Fibroblast of skin of right biceps (primary cell): Measurements from ENCODE around the gene FLRT1.

Source experiments
- DNase-seq: peaks from one replicate; pipeline ENCODE4 v3.0.0-alpha.2; 2013

The FLRT1 gene

DNA sequence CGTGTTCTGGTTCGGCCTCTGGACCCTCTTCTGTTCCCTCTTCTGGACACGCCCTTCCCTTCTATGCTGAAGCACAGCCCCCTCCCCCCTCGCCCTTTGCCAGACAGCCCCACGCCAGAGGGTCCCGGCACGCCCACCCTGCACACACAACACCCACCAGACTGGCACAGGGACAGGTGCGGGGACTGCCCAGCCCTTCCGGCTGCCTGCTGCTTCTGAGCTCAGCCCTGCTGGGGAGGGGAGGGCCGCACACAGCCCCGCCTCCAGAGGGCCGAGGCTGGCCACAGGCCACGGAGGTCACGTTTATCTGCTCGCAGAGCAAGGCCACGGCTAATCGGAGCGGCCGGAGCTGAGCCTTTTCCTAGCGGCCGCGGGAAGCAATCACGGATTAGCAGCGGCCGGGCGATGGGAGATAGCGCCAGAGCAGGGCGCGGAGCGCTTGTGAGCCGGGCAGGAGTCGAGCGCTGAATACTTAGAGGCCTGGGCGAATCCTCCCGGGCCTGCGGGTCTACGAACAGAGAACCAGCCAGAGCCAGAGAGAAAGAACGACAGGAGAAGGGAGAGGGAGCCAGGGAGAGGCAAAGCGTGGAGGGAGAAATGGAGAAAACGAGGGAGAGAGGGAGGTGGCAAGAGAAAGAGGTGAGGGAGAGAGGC, 28.0 kb upstream of the FLRT1 start:
- DNase-seq: peak; percentile 43

- no peak for DNase-seq
These were observed 27.3 kb upstream of the FLRT1 start for GRCh38 chr11:64008283-64008913.

DNA sequence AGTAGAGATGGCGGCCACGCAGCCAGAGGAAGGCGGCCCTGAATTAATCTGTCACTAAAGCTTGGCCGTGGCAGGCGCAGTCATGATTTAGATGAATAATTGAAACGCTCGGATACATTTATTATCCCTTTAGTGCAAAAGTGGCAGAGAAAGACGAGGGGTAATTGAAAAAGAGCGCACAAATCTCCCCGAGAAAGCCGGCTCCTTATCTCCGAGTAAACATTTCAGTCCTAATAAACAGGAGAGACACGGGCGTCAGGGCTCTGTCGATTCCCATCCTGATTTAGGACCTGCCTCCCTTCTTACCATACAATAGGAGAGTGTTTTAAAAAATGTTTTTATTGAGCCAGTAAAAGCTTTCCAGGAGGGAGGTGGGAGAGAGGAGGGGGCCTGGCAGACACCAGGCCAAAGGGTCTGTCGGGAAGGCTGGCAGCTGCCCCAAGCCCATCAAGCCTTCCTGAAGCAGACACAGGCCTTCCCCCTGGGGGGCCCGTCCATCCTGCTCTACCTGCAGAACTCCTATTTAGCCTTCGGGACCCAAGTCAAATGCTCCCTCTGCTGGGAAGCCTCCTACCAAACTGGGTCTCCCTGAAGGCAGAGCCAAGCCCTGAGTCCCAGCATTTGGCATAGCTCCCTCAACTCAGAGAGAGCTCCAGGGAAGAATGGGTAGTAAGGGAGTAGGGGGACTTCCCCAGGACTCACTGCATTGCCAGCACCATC, 26.7 kb upstream of the FLRT1 start:
- no peak for DNase-seq

- no peak for DNase-seq
These were observed 26.0 kb upstream of the FLRT1 start for GRCh38 chr11:64009710-64010109.

DNA sequence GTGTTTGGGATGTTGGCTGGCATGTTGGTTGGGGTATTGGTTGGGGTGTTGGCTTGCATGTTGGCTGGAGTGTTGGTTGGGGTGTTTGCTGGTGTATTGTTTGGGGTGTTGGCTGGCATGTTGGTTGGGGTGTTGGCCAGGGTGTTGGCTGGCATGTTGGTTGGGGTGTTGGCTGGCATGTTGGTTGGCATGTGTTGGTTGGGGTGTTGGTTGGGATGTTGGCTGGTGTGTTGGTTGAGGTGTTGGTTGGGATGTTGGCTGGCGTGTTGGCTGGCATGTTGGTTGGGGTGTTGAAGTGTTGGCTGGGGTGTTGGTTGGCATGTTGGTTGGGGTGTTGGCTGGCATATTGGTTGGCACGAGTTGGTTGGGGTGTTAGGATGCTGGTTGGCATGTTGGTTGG, 24.9 kb upstream of the FLRT1 start:
- DNase-seq: no peak

DNA sequence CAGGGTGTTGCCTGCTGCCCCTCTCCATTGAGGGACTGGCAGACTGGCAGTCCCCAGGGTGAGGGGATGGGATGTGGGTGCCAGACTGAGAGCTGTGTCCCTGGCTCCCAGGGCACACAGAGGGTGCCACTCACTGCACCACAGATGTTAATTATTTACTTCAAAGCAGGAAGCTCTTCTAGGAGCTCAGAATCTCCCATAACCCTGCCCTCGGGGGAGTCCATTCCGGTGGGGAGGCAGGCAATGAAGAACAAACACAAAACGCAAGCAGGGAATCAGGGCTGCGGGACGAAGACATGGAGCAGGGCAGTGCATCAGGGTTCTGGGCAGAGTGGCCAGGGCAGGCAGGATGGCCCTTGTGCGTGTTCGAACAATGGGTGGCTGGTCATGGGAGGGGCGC, 24.4 kb upstream of the FLRT1 start:
- DNase-seq: no peak

DNA sequence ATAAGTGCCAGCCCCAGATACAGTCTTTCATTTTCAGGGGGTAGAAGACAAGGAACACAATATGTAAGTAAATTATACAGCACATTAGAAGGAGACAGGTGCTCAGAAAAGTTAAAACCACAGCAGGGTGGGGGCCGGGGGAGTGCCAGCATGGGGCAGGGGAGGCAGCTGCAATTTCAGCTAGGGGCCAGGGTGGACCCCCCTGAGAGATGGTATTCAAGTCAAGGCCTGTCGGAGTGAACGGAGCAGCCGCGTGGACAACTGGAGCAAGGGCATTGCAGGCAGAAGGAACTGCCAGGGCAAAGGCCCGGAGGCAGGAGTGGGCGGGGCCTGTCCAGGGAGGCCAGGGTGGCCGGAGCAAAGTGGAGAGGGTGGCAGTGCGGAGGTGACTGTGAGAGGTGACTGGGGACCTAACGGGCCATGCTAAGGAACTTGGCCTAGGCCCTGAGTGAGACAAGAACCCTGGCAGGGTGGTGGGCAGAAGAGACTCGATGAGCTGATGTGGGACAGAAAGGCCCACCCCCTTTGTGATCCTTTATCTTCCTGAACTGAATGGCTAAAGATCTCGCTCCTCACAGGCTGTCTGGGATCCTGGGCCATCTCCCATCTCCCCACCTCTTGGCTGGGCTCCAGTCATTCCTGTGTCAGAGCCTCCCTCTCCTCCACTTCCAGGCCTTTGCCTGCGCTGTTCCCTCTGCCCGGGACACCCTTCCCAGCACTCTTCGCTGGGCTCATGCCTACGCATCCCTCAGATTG, 22.4 kb upstream of the FLRT1 start:
- no peak for DNase-seq

- DNase-seq: no peak
These were observed 21.4 kb upstream of the FLRT1 start for GRCh38 chr11:64014356-64014755.

DNA sequence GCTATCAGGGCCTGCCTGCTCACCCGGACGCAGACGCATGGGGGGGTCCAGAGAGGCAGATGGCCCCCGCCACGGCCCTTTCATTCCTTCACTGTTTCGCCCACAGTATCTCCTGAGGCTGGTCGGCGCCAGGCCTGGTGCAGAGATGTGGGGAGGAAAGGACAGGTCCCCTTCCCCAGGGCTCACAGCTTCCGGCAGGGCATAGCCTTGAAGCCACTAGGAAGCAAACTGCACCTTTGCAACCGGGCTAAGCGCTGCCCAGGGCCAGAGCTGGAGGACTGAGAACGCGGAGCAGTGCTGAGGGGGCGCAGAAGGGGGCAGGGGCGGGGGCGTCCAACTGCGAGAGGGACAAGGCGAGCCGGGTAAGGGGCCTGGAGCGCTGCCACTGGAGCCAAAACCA, 20.2 kb upstream of the FLRT1 start:
- DNase-seq: no peak

GRCh38 chr11:64015935-64016845, 19.5 kb upstream of the FLRT1 start:
- DNase-seq: no peak

- no peak for DNase-seq
These were observed 17.8 kb upstream of the FLRT1 start for GRCh38 chr11:64017945-64018224.

- no peak for DNase-seq
These were observed 17.4 kb upstream of the FLRT1 start for GRCh38 chr11:64018310-64018709.

GRCh38 chr11:64019106-64020037, 16.4 kb upstream of the FLRT1 start:
- no peak for DNase-seq

GRCh38 chr11:64020976-64021756, 14.6 kb upstream of the FLRT1 start:
- no peak for DNase-seq

- no peak for DNase-seq
These were observed 14.0 kb upstream of the FLRT1 start for GRCh38 chr11:64021757-64022093.

- no peak for DNase-seq
These were observed 13.5 kb upstream of the FLRT1 start for GRCh38 chr11:64022125-64022784.

DNA sequence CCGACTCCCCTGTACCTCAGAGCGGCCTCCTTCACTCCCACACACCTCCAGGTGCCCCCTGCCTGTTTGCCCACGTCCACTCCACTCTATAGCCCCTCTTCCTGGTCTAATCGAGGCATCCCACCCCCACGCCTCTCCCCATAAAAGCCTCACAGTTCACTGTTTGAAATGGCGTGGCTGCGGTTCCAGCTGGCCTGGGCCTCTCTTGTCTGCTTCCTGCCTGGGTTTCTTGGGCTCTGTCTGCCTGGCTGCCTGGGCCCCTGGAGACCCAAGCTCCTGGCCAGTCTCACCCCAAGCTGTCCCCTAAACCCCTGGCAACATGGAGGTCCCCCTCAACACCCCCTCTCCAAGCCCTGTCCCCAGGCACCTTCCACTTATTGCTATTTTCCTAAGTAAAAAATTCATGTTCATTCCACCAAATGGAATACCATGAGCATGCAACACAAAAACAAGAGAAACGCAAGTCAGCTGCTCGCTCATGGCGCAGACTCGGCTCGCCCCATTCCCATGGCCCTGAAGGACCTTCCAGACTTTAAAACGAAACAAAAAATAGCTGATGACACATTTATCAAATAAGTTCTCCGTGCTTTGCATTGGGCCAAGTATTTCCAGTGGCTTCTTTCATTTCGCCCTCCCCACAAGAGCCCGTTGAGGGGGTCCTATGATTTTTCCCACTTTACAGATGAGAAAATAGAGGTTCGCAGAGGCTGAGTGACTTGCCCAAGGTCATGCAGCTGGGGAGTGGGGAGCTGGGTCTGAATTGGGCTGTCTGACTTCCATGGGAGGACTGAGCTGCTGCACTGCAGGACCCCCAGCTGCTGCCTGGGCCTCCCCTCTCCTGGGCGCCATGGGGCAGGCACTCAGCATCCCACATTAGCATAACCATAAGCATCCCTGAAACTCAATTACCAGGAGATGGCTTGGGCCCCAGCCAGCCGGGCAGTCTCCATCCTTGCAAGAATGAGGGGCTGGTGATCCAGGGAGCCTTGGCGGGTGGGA, 11.7 kb upstream of the FLRT1 start:
- no peak for DNase-seq

DNA sequence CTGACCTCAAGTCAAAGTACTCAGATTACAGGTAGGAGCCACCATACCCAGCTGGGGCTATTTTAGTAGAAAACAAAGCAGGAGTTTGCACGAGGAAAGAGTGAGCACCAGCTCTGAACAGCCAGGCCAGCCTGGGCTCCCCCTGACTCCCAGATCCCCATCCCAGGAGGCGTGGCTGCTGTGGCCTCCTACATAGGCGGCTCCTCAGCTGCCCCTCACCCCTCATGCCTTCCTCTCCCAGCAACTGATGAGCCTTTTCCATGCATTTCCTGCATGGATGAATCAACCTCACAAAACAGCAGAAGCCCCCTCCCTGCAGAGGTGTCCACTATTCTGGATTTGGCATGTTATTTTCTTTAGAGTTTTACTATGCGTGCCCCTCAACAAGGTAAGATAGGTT, 10.5 kb upstream of the FLRT1 start:
- peak; percentile 47 for DNase-seq
